Activated naive CD8-positive, alpha-beta T cell treated with anti-CD3 and anti-CD28 coated beads for 36 hours (primary cell): ENCODE results near the gene UIMC1. TPM values are rescaled to one million over a fixed set of nuclear protein-coding genes. Genes with fewer than 3 reads are reported as not detected.

Source experiments
- DNase-seq: peaks from one replicate; pipeline ENCODE4 v3.0.0; 2021
- H3K27ac Mint-ChIP-seq: one replicate; pipeline ENCODE4 v1.8.0; 2022; ENCODE audit warnings: mild to moderate bottlenecking, moderate library complexity, mixed read lengths
- H3K27me3 Mint-ChIP-seq: one replicate; pipeline ENCODE4 v1.8.0; 2022; ENCODE audit warnings: mild to moderate bottlenecking, mixed read lengths
- H3K36me3 Mint-ChIP-seq: one replicate; pipeline ENCODE4 v1.8.0; 2021; ENCODE audit warnings: mild to moderate bottlenecking, mixed read lengths
- H3K4me1 Mint-ChIP-seq: one replicate; pipeline ENCODE4 v1.8.0; 2021; ENCODE audit warnings: mixed read lengths
- H3K4me3 Mint-ChIP-seq: one replicate; pipeline ENCODE4 v1.8.0; 2022; ENCODE audit warnings: mild to moderate bottlenecking, moderate library complexity, mixed read lengths
- H3K9me3 Mint-ChIP-seq: one replicate; pipeline ENCODE4 v1.8.0; 2022; ENCODE audit warnings: mixed read lengths
- total RNA-seq, 2 experiments: library from RNA; stranded (reverse); gene quantifications; one replicate each; pipeline ENCODE4 v1.2.3, GENCODE V29; 2021

Gene UIMC1
- total RNA-seq, 2 experiments from 2014 or later = 43.6 to 50.0 TPM

DNA sequence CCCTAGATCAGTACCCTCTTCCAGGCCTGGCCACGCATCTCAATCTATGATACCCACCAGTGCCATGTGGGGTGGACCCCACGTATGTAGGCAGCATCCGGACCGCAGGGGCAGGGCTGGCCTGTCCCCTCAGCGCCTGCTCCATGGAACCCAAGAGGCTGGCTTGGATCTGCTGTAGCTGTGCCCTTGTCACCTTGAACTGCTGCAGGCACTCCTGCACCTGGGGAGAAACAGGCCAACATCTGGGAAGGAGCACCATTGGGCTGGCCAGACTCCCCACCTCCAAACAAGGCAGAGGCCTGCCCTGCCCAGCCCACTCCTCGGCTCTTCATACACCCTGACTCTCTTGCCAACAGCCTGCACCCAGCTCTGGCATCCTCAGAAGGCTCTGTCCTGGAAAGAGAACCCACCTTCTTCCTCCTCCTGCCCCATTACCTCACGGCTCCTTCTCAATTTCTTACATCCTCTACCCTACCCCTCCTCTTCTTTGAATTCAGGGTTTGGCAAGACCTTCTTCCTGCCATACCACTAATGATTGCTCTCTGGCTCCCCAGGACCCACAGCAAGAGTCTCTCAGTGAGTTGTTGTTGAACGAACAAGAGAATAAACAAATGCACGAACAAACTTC, 115.1 kb downstream of the UIMC1 start:
- Mint-ChIP-seq H3K27me3 (peaks cover 9% of the 10 kb centered on the region), H3K9me3 (no peaks in the 10 kb centered on the region), H3K4me3 (no peak overlapping the region), H3K36me3 (peaks cover 1% of the 10 kb centered on the region), H3K27ac (no peak overlapping the region), H3K4me1 (no peaks in the 10 kb centered on the region)
- no peak for DNase-seq

DNA sequence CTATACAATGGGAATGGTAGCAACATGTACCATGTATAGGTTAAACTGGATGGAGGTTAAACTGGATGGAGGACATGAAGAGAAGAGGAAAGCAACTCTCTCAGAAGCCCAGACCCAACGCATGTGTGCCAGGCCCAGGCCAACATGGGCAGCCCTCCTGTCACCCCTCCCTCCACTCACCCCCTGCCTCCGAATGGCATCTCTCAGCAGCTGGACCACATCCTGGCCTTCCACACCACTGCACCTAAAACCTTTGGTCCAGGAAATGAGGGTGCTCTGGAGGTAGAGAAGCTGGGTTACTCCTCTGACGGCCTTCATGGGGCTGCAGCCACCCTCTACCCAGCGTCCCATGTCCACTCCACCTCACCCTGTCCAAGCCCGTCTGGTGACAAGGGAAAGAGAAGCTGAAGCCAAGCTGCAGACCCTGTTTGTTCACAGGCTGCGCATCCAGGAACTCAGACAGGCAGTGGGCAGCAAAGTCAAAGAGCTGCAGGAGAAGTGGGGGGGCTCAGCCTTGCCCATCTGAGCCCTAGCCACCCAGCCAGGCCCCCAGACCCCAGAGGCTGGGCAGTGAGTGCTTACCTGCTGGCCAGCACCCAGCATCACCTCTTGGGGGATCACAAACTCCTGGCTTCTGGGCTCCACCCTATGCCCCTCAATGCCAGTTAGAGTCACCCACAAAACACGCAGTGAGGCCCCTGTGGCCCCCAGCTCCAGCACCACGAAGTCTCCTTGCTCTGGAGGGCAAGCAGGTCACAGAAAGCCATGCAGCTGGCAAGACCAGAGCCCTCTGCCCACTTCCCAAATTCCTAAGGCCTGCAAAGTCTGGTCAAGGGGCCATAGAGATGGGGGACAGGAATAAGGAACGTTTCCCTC, 115.9 kb downstream of the UIMC1 start:
- peaks cover 1% of the 10 kb centered on the region for H3K36me3 Mint-ChIP-seq
- H3K27ac Mint-ChIP-seq = no peak overlapping the region
- no peak for DNase-seq
- H3K27me3 Mint-ChIP-seq = peaks cover 8% of the 10 kb centered on the region
- no peaks in the 10 kb centered on the region for H3K4me1 Mint-ChIP-seq
- no peak overlapping the region for H3K4me3 Mint-ChIP-seq
- H3K9me3 Mint-ChIP-seq = no peaks in the 10 kb centered on the region

DNA sequence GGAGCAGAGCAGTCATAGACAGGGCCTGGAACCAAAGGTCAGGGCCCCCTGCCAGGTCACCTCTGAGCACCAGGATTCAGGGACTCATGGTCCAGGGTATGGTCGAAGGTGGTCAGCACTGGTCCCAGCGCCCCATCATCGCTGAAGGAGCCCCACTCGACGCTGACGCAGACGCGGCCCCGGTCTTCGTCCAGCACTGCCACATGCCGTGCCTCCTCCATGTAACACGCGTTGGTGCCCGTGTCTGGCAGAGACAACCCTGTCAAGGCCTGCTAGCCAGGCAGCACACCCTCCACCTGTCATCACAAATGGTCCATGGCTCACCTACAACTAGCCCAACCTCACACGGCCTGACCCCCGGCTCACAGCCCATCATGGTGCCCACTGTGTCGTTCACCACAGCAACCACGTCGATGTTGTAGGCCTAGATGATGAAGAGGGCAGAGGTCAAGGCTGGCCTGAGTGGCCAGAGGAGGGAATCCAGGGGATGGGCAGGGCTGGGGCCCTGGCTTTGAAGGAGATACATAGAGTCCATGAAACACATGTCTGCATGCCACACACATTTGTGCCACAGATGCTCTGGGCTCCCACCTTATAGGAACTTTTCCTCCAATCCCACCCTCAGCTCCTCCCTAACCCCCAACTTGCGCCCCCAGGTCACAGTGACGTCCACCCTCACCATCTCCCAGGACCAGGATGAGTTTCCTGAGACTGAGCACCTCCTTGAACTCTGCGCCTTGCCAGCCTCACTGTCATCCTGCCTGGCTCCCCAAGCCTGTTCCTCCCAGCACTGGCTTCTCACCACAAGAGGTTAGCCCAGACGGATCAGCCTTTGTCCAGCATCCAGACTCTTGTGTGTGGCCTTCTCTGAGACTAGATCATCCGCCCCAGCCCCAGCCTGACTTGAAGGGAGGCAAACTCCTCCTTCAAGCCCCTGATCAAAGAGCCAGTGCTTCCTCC, 117.0 kb downstream of the UIMC1 start:
- H3K27ac Mint-ChIP-seq = no peak overlapping the region
- H3K36me3 Mint-ChIP-seq = peaks cover 1% of the 10 kb centered on the region
- H3K4me3 Mint-ChIP-seq = no peak overlapping the region
- no peaks in the 10 kb centered on the region for H3K9me3 Mint-ChIP-seq
- no peak for DNase-seq
- H3K27me3 Mint-ChIP-seq = peaks cover 4% of the 10 kb centered on the region
- no peaks in the 10 kb centered on the region for H3K4me1 Mint-ChIP-seq

DNA sequence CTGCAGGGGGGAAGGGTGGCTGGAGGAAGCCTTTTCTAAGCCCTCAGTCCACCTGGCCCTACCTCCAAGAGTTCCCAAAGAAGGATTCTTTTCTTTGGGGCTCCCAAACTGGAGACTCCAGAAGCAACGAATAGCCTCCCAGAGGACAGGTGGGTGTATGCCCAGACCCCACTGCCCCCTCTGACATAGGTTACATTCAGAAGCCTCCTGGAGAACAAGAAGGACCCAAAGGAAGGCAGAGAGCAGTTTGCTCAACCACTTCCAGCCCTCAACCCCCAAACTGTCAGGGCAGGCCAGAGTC, 117.8 kb downstream of the UIMC1 start:
- H3K27me3 Mint-ChIP-seq = peaks cover 4% of the 10 kb centered on the region
- no peak for DNase-seq
- no peaks in the 10 kb centered on the region for H3K4me1 Mint-ChIP-seq
- H3K9me3 Mint-ChIP-seq = no peaks in the 10 kb centered on the region
- H3K36me3 Mint-ChIP-seq = no peaks in the 10 kb centered on the region
- H3K4me3 Mint-ChIP-seq = no peak overlapping the region
- H3K27ac Mint-ChIP-seq = no peak overlapping the region

DNA sequence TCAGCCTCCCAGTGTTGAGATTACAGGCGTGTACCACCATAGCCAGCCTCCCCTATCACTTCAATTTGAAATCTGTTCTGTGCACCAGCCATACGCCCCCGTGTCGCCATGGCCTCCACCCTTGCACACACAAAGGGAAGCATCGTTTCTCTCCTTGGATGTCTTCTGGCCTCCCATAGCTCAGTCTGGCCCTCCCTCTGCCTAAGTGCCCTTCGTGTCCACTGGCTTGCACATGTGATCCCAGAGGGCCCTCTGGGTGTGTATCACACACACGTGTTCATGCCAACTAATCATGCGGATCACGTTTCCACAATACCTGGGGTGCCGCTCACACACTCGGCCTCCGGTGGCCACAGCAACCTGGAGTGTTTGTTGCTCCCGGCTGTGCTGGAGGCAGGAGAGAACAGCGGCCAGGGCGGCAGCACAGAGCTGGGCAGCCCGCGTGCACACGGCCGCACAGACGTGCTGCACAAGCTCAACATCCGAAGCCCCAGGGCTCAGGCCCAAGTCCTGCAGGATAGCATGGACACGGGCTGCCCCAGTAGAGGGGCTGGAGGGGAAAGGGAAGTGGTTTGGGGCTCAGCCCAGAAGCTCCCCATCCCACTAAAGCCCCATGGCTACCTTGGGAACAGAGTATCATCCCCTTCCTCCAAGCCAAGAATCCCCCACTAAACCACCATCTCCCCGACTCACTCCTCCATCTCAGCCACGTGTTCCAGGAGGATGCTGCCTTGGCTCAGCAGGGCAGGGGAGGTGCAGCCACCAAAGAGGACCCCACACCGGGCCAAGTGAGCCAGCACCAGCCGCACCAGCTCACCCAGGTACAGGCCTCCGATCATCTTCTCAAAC, 118.3 kb downstream of the UIMC1 start:
- no peak overlapping the region for H3K27ac Mint-ChIP-seq
- no peak for DNase-seq

DNA sequence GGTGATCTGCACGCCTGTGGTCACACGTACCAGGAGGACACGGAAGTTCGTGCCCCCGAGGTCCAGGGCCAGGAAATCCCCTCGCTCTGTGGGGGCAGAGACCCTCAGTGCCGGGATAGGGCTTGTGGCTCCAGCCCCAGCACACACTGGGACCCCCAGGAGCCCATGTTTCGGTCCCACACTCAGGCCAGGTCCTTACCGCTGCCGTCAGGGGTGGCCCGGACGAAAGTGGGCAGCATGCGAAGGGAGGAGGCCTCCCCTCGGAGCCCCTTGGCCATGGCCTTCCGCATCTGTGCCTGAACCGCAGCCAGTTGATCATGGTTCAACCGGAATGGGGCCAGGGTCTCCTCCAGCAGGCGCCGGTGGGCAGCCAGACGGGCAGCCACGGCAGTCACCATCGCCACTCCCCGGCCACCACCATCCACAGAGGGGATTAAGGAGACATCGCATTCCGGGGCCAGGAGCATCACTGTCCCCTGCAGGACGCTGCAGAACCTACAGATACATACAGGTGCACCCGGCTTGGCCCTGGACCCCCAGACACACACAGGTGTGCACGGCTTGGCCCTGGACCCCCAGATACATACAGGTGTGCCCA, 119.2 kb downstream of the UIMC1 start:
- Mint-ChIP-seq H3K4me3 (no peak overlapping the region), H3K27ac (no peak overlapping the region), H3K36me3 (no peaks in the 10 kb centered on the region), H3K27me3 (peaks cover 4% of the 10 kb centered on the region), H3K9me3 (no peaks in the 10 kb centered on the region), H3K4me1 (no peaks in the 10 kb centered on the region)
- no peak for DNase-seq

More for the DNA sequence above, 118.3 kb downstream of the UIMC1 start:
- no peak overlapping the region for H3K4me3 Mint-ChIP-seq
- no peaks in the 10 kb centered on the region for H3K4me1 Mint-ChIP-seq
- H3K36me3 Mint-ChIP-seq = no peaks in the 10 kb centered on the region
- H3K9me3 Mint-ChIP-seq = no peaks in the 10 kb centered on the region
- H3K27me3 Mint-ChIP-seq = peaks cover 4% of the 10 kb centered on the region

DNA sequence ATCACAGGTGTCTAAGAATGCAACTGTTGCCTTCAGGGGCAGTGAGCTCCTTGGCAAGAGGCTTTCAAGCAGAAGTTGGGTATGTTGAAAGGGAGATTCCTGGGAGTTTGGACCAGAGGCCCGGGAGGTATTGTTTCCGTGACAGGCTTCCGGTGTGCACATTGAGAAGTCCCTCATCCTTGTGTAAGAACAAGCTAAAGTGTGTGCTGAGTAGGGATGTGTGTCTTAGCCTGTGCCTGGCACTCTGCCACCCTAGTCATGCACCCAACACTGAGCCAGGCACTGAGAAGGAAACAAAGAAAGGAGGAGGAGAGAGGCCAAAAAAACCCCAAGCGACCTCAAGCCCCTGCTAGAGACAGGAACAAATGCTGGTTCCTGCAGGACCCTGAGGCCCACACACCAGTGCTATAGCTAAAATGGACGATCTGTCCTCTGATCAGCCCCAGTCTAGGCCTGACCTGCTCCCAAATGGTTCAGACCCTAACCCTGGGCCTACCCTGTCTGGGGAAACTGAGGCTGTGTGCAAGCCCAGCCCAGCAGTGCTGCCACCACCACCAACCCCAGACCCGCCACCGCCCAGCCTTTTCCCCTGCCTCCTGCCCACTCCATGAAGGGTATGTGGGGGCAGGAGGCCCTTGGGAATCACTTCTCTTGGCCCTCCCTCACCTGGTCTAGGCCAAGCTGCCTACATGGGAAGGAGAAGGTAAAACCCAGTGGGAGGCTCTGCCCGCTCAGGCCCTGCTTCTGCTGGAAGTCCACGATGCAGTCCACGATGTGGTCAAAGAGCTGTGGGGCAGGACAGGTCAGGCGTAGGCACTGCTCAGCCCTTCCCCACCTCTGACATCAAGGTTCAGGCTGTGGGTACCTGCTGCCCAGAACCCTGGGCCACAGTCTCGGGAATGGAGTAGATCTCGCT, 120.0 kb downstream of the UIMC1 start:
- no peak overlapping the region for H3K4me3 Mint-ChIP-seq

DNA sequence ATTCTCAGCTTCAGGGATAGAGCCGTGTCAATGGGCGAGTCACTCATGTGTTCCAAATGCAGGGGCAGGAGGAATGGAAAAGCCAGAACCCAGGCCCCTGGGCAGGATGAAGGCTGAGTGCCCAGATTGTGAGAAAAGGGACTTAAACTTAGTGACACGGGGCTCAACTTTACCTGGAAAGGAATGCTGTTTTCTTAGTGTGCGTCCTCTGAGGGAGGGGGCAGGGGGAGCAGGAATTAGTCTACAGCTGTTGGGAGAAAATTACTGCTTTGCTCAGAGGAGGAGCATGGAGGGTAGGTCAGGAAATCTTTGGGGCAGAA, 122.0 kb downstream of the UIMC1 start:
- Mint-ChIP-seq H3K27ac (no peak overlapping the region), H3K36me3 (no peaks in the 10 kb centered on the region), H3K4me3 (no peak overlapping the region), H3K27me3 (peaks cover 5% of the 10 kb centered on the region), H3K9me3 (no peaks in the 10 kb centered on the region), H3K4me1 (no peaks in the 10 kb centered on the region)
- no peak for DNase-seq

More for the DNA sequence above, 120.0 kb downstream of the UIMC1 start:
- no peak for DNase-seq
- H3K27me3 Mint-ChIP-seq = peaks cover 4% of the 10 kb centered on the region
- H3K9me3 Mint-ChIP-seq = no peaks in the 10 kb centered on the region
- no peaks in the 10 kb centered on the region for H3K4me1 Mint-ChIP-seq
- H3K27ac Mint-ChIP-seq = no peak overlapping the region
- no peaks in the 10 kb centered on the region for H3K36me3 Mint-ChIP-seq

DNA sequence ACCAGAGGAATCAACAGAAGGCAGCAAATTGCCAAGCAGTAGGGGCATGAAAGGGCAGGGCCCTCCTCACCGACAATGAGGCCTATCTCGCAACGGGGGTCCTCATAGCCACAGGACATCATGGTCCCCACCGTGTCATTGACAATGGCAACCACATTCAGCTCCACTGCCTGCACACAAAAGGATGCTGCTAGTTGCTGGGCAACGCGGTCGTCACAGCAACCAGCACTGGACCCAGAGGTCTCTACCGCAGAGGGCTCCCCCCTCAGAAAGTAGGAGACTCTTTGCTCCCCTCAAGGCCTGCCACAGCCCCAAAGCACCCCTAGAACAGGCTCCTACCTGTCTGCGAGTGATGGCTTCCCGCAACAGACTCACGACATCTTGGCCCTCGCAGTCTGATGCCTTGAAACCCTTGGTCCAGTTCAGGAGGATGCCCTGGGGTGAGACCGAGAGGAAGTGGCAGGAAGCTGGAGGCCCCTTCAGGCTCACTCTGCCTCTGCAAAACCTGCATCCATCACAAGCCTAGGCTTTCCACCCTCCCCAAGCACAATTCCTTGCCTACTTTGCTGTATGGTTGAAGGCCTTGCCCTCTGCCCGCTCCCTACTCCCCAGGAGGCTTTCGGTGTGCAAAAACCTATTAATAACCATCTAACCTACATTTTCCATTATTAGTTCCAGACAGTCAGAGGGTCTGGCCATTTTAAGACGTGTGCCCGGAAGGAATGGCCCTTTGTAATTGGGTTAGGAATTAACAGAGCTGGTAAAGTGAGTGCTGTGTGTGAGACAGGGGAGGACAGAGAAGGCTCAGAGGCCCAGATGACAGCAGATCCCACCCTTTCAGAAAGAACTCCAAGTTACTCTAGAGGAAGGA, 122.6 kb downstream of the UIMC1 start:
- no peak for DNase-seq
- Mint-ChIP-seq H3K27ac (no peak overlapping the region), H3K4me1 (no peaks in the 10 kb centered on the region), H3K36me3 (no peaks in the 10 kb centered on the region), H3K9me3 (no peaks in the 10 kb centered on the region), H3K27me3 (peaks cover 7% of the 10 kb centered on the region), H3K4me3 (no peak overlapping the region)

DNA sequence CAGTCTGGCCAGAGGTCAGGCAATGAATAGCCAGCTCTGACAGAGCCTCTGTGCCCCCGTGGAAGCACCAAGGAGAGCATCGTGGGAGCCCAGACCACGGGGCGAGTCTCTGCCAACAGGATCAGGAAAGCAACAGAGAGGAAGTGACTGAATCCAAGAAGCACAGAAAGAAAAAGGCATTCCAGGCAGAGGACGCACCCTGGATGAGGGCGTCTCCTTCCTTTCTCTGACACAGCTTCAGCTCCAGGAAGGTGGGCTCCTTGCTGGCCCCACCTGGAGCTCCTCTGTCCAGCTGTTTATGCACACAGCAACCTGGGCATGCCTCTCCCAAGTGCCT, 124.0 kb downstream of the UIMC1 start:
- Mint-ChIP-seq H3K36me3 (no peaks in the 10 kb centered on the region), H3K27ac (no peak overlapping the region), H3K27me3 (peaks cover 17% of the 10 kb centered on the region), H3K9me3 (no peaks in the 10 kb centered on the region), H3K4me1 (no peaks in the 10 kb centered on the region), H3K4me3 (no peak overlapping the region)
- no peak for DNase-seq

DNA sequence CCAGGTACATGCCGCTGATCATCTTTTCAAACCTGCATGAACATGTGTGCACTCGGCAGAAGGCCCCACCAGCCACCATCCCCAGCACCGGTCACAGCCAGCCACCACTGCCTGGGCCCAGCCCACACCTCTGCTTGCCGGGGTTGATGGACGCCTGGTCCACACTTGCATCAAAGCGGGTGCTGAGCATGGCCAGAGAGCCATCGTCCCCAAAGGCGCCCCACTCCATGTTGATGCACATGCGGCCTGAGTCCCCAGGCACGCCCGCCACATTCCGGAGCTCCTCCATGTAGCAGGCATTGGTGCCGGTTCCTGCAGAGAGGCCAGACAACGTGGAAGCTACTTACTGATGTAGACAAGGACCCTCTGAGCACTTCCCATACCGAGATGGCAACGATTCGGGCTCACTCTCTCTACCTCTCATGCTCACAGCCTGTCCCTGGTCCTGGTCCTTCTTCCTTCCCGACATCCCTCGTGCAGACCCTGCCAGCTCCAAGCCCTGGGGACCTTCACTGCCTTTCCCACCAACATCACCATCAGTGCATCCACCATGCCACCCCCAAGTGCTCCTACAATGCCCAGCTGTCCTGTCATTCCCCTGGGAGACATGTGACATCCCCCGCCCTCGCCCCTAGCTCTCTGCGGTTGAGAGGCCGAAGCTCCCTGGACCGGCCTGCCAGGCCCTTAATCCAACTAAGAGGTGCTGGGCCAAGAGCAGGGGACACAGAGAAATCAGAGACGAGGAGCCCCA, 124.6 kb downstream of the UIMC1 start:
- no peaks in the 10 kb centered on the region for H3K9me3 Mint-ChIP-seq
- H3K4me3 Mint-ChIP-seq = no peak overlapping the region
- no peak for DNase-seq
- H3K4me1 Mint-ChIP-seq = no peaks in the 10 kb centered on the region
- H3K36me3 Mint-ChIP-seq = no peaks in the 10 kb centered on the region
- peaks cover 19% of the 10 kb centered on the region for H3K27me3 Mint-ChIP-seq
- no peak overlapping the region for H3K27ac Mint-ChIP-seq

DNA sequence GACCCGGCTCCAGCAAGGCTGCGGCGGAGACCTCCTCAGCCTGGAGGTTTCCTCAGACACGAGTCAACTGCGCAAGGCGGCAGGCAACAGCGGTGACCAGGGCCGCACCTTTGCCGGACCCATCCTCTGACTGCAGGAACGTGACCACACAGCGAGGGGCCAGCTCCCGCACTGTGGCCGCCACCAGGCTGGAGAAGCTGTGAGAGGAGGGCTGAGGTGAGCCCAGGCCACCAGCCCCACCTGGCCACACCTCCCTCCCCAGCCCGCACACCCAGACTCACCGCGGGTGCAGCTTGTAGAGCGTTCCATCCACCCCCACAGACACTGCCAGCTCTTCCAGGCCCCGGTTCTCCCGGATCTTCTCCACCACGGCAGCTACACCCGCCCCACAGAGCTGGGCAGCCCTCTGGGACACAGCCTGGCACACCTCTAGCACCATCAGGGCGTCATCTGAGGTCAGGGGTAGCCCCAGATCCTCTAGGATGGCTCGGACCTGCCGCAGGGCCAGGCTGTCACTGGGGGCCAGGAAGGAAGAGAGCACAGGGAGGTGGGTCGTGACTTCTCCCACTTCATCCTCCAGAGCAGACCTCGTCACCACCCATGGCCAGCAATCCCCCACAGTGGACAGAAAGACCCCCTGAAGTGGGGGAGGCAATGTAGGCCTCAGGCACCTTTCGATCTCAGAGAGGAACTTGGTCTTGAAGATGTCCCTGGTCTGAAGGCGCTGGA, 125.4 kb downstream of the UIMC1 start:
- H3K9me3 Mint-ChIP-seq = no peaks in the 10 kb centered on the region
- H3K36me3 Mint-ChIP-seq = no peaks in the 10 kb centered on the region
- peaks cover 27% of the 10 kb centered on the region for H3K27me3 Mint-ChIP-seq
- H3K4me1 Mint-ChIP-seq = peaks cover 3% of the 10 kb centered on the region
- H3K27ac Mint-ChIP-seq = no peak overlapping the region
- DNase-seq = no peak
- no peak overlapping the region for H3K4me3 Mint-ChIP-seq
